HG02981 (cell line): ENCODE measurements around the gene INIP.

Experiments
- ATAC-seq: cut with Tn5 transposase; IDR thresholded peaks from one replicate; pipeline ENCODE4 v1.9.1; 2021; ENCODE audit warnings: mild to moderate bottlenecking, moderate library complexity; ENCODE audit not compliant: unreplicated experiment

Gene INIP, protein sequence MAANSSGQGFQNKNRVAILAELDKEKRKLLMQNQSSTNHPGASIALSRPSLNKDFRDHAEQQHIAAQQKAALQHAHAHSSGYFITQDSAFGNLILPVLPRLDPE

DNA sequence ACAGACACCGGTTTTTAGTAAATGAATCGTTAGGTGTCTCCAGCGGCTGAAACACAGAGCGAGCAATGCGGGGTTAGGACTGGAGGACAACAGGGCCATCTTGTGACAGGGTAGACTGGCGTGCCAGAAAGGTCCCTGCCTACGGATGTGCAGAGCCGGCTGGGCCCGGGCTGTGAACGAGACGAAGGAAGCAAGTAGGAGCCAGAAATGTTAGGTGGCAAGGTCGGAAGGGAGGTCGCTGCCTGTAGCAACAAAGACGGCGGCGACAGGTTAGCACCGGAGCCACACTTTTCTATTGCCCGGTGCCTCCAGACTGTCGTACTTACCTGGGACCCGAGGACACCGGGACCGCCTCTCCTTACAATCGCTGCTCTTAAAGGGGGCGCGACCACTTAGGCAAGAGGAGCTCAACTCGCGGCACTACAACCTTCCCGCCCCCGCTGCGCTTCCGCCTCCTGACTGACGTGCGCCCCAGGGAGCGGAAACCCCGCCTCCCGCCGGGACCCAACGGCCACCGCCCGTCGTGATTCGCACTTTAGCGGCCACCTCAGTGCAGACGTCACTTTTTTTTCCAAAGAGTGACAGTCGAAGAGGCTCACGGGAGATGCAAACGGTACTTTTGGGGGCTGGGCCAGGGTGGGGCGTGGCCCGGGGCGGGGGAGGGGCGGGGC is at the start of gene INIP:
Gene INIP (minus strand): TSS at position 457 of the 671 bp plus-strand sequence. CDS start 1,632 bp downstream, outside the sequence.
- peak; percentile 93 for ATAC-seq

DNA sequence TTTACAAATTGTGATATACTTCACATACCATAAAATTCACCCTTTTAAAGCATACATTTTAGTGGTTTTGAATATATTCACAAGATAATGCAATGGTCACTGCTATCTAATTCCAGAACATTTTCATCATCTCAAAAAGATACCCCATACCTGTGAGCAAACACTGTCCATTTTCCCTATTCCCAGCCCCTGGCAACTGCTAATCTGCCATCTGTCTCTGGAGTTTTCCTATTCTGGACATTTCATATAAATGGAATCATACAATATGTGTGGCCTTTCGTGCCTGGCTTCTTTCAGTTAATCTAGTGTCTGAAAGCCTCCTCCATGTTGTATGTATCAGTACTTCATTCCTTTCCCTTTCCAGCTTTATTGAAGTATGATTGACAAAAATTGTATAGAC is 47.4 kb upstream of the INIP start:
- no peak for ATAC-seq

DNA sequence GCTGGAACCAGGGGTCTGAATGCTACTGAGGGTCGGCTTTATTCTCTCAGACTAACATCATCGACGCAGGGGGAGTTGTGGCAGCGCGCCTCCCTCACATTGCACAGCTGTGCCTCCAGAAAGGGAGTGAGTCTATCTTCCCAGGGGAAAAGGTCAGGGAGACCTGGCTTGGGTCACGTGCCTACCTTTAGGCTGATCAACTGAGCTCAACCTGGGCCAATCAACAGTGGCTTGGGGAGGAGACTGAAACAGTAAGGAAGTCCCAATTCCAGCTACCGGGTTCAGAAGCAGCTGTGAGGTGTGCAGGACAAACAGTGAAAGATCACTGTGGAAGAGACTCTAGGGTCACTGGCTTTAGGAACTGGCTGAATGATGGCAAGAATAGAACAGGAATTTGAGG is 46.9 kb upstream of the INIP start:
- ATAC-seq: no peak

DNA sequence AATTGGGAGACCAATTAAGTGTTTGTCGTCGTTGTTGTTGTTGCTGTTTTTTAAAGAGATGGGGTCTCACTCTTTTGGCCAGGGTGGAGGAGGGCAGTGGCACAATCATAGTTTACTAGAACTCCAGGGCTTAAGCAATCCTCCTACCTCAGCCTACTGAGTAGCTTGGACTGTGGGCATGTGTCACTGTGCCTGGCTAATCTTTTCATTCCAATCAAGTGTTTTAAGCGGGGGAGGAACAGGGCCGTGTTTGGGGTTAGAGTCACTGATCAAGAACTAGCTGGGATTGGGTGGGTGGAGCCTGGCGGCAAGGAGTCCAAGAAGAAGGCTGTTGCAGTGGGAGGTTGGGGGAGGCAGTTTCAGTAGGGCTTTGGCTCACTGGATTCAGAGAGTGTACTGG is 46.4 kb upstream of the INIP start:
- ATAC-seq: no peak

DNA sequence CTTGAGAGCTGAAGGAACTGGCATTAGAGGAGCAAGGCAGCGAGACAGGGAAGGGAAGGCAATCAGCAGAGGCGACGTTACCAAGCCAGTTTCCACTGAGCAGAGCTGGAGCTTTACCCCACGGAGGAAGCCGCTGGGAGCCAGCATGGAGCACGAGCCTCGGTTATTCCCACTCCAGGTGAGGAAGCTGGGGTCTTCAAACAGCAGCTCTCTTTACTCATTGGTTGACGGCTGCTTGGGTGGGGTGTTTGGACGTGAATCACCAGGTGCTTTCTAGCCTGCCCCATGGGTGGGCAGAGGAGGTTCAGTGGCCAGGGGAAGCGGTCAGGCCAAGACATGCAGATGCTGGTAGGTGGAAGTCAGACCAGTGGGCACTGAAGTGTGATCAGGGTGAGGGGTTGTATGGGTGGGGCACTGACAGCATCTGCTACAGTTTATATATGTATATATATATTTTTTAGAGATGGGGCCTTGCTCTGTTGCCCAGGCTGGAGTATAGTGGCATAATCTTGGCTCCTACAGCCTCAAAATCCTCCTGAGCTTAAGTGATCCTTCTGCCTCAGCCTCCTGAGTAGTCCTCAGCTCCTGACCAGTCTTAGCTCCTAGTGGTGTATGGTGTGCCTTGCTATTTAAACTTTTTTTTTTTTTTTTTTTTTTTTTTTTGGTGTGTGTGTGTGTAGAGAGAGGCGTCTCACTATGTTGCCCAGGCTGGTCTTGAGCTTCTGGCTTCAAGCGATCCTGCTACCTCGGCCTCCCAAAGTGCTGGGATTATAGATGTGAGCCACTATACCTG is 45.0 kb upstream of the INIP start:
- no peak for ATAC-seq

DNA sequence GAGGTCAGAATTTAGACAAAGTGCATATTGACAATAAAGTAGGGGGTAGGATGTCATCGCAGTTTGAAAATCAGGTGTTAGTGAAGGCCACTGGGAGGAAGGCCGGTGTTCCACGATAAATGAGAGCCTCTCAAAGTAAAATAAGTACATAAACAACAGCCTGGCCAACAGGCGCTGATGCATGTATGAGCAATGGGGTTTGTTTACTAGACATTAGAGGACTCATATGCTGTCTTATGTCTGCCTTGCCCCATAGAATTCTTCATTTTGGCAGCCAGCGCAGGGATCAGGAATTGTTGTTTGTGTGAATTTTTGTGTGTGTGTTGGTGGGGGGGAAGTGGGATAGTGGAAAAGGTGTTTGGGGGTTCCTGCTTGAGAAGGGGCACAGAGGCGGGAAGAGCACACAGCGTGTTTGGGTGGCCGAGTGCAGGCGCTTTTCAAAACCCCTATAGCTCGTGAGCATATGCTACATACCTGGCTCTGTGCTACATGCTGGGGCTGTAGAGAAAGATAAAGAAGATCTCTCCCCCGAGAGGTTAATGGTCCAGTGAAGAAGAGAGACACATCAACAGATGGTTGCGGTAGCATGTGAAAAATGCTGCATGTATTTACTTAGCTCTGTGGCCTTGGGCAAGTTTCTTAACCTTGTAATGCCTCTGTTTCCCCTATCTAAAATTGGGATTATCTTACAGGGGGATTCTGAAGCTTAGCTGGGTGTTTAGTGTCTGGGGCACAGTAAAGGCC is 44.2 kb upstream of the INIP start:
- ATAC-seq: no peak

DNA sequence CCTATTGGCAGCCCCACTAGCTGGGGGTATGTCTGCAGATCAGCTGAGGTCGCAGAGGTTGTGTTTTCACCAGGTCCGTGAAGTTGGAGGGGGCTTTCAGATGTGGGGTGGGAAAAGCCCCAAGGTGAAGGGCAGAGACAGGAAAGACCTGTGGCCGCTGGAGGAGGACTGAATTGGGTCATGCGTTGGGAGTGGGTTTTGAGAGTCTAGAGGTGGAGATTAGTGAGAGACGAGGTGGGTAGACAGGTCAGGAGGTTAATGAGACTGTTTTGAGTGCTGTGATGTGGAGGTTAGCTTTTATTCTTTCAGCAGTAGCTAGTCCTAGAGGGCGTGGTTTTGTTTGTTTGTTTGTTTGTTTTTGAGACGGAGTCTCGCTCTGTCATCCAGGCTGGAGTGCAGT is 42.9 kb upstream of the INIP start:
- ATAC-seq: no peak

DNA sequence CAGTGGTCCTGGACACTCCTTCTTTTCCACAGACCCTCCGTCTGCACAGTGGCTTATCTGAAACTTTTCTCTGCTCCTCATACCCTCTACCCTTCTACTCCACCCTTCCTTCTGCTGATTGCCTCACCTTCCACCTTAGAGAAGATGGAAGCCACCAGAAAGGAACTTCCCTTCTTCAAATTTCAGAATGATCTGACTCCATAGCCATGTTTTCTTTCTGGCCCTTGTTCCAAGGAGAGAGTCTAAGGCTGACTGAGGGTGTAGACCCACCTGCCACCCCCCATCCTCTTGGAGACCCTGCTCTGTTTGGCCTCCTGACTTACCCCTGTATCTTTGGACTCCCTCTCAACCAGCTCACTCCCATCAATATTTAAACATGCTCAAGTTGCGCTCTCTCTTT is 40.0 kb upstream of the INIP start:
- ATAC-seq: no peak

DNA sequence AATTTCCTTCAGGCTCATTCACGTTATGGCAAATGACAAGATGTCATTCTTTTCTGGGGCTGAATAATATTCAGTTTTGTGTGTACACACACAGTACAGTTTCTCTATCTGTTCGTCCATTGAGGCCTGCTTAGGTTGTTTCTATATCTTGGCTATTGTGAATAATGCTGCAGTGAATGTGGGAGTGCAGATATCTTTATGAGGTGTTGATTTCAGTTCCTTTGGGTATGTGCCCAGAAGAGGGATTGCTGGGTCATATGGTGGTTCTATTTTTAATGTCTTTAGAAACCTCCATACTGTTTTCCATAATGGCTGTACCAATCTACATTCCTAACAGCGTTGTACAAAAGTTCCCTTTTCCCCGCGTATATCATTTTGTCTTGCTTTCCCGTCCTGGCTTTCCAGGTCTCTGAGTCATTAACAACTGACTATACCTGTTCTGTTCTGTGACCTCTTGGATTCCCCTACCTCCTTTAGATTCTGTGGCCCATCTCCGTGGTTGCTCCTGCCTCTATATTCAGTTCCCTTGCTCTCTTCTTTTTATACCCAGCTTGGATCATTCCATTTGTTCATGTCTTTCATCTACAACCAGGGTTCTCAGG is 39.5 kb upstream of the INIP start:
- no peak for ATAC-seq

DNA sequence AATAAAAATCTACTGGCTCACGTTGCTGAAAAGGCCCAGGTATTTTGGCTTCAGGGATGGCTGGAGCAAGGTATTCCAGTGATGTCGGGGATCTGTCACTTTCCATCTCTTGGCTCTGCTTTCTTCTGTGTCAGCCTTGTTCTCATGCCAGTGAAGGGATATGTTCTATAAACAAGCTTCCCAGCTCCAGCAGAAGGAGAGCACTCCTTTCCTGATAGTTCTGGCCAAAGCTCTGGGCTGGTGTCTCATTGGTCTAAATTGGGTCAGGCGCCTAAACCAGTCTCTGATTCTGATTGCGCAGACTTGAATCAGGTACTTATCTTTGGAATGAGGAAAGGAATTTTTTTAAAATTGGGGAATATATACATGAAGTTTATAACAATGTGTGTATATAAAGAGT is 37.8 kb upstream of the INIP start:
- no peak for ATAC-seq

DNA sequence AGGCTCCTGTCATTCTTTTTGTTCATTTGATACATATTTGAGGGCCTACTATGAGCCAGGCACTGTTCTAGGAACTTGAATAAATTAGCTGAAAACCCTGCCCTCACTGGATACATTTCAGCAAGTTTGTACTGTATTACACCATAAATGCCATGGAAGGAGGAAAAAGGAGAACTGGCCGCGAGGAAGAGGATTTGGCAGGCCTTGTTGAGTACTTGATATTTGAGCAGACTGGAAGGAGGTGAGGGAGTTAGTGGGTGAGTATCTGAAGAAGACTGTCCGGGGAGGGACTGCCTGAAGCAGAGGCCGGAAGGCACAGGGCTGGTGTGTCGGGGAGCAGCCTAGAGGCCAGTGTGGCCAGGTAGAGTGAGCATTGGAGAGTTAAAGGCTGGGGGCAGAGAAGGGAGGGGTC is 37.1 kb upstream of the INIP start:
- no peak for ATAC-seq

DNA sequence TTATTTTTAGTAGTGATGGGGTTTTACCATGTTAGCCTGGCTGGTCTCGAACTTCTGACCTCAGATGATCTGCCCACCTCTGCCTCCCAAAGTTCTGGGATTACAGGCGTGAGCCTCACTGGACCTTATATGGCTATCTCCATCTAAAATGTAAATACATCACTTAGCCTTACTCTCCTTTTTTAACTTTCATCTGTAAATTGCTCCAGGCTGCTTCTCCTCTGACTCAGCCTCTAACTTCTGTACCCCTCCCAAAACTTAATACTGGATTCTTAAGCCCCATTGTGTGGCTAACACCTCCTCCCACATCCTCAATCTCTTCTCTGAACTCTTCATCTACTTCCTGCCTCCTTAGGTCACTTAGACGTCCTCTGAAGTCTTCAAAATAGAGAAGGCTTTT is 36.7 kb upstream of the INIP start:
- no peak for ATAC-seq

DNA sequence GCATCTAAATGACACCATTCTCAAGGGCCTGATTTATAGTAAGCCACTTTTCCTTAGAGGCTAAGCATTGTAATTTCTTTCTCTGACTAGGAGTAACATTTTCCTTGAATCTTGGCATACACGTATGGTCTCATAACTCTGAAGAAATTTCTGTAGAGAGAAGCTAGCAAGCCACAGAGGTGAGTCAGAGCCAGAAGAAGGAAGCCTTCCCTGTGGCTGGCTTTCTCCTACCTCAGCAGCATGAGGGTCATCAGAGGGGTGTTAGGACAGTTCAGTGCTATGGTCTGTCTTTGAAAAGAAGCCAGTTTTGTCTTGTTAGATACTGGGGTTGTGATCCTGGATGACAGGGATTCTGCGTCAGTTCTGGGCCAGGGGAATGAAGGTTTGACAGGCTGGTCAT is 35.8 kb upstream of the INIP start:
- ATAC-seq: no peak

DNA sequence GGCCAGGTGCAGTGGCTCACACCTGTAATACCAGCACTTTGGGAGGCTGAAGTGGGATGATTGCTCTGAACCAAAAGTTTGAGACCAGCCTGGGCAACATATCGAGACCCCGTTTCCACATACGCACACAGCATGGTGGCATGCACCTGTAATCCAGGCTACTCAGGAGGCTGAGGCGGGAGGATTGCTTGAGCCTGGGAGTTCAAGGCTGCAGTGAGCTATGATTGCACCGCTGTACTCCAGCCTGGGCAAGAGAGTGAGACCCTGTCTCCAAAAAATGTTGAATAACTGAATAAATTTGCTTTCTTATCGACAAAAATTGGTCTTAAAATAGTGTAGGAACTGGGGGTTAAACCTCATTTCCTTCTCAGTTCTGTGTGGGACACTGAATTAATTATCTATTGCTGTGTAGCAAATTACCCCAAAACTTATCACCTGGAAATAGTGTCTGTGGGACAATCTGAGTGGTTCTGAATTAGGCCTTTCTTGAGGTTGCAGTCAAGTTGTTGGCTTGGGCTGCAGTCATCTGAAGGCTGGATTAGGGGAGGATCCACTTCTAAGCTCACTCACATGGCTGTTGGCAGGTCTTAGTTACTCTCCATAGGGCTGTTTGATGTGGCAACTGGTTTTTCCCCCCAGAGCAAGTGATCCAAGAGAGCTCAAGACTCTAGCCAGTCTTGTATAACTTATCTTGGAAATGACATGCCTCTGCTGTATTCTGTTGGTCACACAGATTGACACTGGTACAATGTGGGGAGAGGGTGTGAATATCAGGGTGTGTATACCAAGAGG is 34.6 kb upstream of the INIP start:
- ATAC-seq: no peak

DNA sequence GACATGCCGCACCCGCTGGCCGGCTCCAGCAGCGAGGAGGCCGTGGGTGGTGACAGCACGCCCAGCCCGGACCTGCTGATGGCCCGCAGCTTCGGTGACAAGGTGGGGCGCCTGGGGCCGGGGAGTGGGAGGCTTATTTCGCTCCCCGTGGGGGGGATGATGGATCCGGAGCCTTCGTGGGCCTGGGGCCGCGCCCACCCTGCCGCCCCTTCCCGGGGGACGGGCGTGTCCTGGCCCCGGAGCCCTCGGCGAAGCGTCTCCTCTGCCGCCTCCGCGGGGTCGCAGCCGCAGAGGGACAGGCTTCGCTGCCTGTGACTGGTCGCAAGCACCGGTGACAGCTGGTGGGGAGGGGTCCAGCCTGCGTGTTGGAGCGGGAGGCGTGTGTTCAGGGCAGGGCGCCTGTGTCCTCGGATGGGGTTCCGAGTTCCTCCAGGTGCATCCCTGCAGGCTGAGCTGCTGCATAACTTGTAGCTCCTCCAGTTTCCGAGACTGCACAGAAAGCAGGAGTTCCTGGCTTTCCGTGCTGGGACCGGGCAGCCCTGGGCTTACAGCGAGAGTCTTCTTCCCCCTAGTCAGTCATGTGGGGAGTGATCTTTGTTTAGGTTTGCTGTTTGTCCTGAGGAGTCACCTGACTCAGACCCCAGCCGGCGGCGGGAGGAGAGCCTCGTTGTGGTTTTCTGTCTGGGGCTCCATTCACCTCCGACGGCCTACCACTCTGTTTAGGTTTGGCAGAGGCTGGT is 33.3 kb upstream of the INIP start:
- ATAC-seq: peak; percentile 29

DNA sequence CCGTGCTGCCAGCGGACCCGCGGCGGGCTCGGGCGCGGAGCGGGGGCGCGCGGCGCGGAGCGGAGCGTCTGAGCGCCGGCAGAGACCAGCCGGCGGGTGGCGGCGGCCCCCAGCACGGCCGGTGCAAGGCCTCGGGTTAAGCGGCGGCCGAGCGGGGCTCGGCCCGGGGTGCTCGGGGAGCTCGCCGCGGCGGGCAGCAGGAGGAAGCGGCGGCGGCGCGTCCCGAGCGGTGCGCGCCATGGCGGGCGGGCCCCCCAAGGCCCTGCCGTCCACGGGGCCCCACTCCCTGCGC is 32.8 kb upstream of the INIP start:
- no peak for ATAC-seq

DNA sequence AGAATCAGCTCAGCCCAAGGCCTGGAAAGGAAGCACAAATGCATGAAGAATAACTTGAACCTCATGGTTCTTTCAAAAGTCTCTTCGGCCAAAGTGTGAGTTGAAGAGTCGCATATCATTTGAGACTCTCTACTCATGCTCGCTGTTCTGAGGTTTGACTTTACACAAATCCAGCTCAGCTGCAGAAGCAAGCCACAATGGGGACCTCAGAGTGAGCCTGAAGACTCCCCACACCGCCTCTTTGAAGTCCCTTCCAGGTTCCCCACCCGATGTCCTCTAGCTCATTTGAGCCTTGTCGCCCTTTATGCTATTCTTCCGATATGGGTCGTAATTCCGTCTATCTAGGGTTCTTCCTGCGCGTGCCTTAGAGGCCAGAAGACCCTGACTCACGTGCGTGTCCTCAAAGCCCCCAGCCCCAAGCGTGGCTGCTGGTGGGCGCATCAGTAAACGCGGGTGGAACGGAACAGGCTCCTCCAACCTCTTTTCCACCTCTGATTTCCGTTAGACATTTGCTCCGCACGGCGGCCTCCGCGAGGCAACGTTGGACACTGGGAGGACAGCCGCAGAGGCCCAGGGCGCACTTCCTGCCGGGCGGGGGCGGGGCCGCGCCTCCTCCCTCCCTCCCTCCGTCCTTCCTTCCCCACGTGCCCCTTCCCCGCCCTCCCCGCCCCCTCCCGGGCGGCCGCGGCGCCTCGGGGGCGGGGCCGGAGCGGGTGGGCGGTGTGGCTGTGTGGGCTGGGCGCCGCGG is 32.3 kb upstream of the INIP start, which contains the start of gene SNX30:
Gene SNX30 (plus strand): TSS at position 745 of the 748 bp plus-strand sequence. CDS start 242 bp downstream, outside the sequence.
- peak; percentile 70 for ATAC-seq

DNA sequence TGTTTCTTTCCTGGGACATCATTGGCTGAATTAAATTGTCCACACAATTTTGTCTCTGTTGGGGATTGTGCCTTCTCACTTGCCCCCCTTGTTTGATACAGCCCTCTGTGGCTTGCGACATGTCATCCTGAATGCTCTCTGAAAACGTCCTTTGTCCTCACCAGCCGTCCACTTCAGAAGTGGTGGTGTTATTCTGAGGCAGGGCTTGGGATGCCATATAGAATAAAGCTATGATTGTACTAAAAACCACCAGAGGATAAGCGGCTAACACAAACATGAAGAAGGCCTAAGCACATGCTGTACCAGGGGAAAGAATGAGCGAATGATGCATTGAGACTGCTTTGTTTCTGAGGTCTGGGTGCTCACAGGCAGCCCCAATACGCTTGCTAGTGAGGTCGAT is 29.2 kb upstream of the INIP start:
- no peak for ATAC-seq

DNA sequence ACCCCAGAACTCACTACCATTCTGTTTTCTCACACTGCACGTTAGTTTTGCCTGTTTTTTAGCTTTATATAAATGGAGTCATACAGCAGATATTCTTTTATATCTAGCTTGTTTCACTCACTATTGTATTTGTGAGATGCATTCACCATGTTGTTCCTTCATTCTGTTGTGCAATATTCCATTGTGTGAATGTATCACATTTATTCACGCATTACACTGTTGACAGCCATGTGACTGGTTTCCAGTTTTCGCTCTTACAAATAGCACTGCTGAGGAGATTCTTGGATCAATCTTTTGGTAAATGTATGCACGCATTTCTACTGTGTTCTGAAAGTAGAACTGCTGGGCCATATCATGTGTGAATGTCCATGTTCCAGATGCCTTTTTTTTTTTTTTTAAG is 26.3 kb upstream of the INIP start:
- ATAC-seq: no peak
